LNCAP (cell line): Measurements from ENCODE around the gene TMEM14A.

Experiments
- CTCF ChIP-seq: fragments of 450-650 bp; IDR thresholded peaks from 2 replicates; pipeline ENCODE4 v1.5.1; 2017; ENCODE audit warnings: mild to moderate bottlenecking

The TMEM14A gene, protein sequence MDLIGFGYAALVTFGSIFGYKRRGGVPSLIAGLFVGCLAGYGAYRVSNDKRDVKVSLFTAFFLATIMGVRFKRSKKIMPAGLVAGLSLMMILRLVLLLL

DNA sequence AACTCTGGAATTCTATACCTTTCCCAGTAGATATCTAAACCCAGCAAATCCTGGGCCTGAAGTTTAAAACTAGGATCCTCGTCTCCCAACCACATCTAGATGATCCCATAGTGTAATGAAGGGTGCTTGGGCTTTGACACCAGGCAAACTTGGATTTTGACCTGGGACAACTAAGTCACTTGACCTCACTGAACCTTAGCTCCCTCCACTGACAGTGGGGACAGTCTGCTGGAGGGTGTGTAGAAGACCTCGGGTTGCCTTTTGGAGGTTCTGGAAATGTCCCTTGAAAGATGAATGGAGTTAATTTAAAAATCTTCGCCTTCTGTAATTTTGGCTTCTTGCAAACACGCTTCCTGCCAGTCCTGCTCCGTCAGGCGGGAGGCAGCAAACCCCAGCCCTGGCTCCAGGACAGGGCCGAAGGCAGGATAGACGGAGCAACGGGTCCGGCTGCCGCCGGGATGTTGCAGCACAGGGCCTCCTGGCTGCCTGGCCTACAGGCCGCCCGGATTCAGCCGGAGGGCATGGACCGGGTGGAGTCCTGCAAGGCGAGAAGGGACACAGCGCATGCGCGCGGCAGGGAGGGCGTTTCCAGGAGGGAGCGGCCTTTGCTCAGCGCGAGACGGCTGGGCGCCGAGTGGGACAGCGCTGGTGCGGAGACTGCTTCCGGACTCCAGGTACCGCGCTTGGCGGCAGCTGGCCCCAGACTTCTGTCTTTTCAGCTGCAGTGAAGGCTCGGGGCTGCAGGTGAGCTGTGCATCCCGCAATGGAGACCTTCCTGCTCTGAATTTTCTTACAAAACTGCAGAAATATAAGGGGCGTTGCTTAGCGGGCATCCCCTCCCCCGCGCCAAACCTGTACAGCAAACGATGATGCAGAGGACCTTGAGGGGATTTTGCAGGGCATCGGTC lies at the start of gene TMEM14A:
Gene TMEM14A, plus strand, starts transcription at position 612 of the 908 bp plus-strand sequence. CDS start 5,990 bp downstream, outside the sequence.
- no peak for TF ChIP-seq CTCF

DNA sequence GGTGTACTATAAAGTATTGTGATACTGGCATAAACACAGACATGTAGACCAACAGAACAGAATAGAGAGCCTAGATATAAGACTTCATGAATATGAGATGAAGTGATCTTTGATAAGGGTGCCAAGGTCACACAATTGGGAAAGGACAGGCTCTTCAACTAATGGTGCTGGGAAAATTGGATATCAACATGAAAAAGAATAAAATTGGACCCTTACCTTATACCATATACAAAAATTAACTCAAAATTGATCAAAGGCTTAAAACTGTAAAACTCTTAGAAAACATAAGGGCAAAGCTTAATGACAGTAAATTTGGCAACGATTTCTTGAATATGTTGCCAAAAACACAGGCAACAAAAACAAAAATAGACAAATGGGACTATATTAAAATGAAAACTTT lies 49.3 kb upstream of the TMEM14A start:
- no peak for TF ChIP-seq CTCF

GRCh38 chr6:52622810-52623209 lies 48.1 kb upstream of the TMEM14A start:
- TF ChIP-seq CTCF: no peak

- TF ChIP-seq CTCF: no peak
Measured at GRCh38 chr6:52632011-52632410, 38.9 kb upstream of the TMEM14A start.

DNA sequence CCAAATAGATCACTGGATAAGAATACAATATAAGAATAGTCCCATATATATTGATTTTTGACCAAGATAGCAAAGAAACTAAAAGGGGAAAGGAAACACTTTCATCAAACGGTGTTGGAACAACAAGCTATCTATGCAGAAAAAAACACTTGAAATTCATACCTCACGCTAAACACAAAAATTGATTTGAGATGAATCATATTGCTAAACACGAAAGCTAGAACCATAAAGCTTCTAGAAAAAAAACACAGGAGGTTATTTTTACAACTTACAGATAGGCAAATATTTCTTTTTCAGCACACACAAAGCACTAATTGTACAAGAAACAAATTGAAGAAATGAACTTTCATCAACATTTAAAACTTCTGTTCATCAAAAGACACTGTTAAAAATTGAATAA lies 36.7 kb upstream of the TMEM14A start:
- no peak for TF ChIP-seq CTCF

DNA sequence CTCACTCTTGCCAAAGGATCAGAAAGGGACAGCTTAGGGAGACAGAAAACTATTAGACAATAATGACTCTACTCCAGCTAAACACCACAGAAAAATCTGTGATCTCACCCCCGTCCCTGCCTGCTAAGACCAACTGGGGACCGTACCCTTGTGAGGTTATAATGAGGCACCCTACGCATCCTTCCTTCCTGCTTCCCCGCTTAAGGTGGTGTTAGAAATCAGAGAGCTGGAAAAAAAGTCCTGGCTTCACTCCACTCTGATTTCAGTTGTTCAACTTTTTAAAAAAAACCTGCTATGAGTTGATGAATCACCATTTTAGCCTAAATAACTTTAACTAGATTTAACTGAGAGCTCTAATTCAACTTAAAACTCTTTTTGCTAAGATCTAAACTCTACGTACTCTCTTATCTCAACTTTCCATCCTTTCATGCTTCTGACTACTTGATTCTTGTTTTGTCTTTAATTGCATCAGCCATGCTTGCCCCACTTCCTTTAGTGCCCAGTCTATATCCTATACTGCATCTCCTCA lies 35.8 kb upstream of the TMEM14A start:
- TF ChIP-seq CTCF: no peak

DNA sequence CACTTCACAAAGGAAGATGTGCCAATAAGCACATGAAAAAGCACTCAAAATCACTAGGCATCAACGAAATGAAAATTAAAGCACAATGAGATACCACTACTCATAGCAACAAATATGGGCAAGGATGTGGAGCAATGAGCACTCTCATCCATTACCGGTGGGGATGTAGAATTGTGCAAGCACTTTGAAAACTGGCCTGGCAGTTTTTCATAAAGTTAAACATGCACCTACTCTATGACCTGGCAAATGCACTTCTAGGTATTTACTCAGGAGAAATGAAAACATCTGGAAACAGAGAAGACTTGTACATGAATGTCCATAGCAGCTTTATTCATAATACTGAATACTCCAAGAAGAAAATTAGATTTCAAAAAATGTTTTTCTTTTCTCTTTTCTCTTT lies 34.1 kb upstream of the TMEM14A start:
- no peak for TF ChIP-seq CTCF
